ENCODE results near the gene GPAM. TPM values are rescaled to one million over a fixed set of nuclear protein-coding genes. Genes with fewer than 3 reads are reported as not detected.

GPAM gene
- total and polyA plus RNA-seq, 9 of the 15 experiments (the other 6 are each of a cell fraction or from before 2014, with no cell fraction given), result 3.5 to 7.5 (median 5.5) TPM

- POLR2A ChIA-PET, result interaction anchor here (0.5 kb wide), 1 partner anchor 231 kb away, joined by 3 read pairs; the partner anchor contains the start of genes VTI1A and ZDHHC6
- H3K4me2 ChIP-seq (ENCODE audit: insufficient read depth, low read length), result no peak overlapping the region
- no peak overlapping the region for H2AFZ ChIP-seq (ENCODE audit: low read depth, low read length)
- no peak for DNase-seq (ENCODE audit: extremely low read depth in 1 of 4, low spot score in 3 of 4)
- no peaks in the 10 kb centered on the region for H4K20me1 ChIP-seq (replicated peaks; ENCODE audit: control insufficient read depth, insufficient read depth, low read length)
- no peak overlapping the region for H3K4me3 ChIP-seq
- WGBS (ENCODE audit: insufficient coverage, low coverage, missing lambda C conversion rate), result 20% methylated on average over 1 of the region's 2 CpGs
- TF ChIP-seq GTF2A2 (tag; IDR thresholded peaks at IDR 0.05) (no peak), RBM25 (IDR thresholded peaks at IDR 0.05; ENCODE audit: low read depth, low read length, severe bottlenecking) (no peak)
- no peak overlapping the region for H3K9ac ChIP-seq (ENCODE audit: insufficient read depth in 1 of 2, low read depth in 2 of 2, low read length in 2 of 2)
- BruUV-seq (replicated peaks), result no TSS peak
- no peaks in the 10 kb centered on the region for H3K36me3 ChIP-seq (ENCODE audit: control insufficient read depth, insufficient read depth, low read length)
- H3K79me2 ChIP-seq (ENCODE audit: control insufficient read depth, insufficient read depth, low read length), result no peaks in the 10 kb centered on the region
- intact Hi-C loops (cut with micrococcal nuclease), result no loop called here
- H3K9me1 ChIP-seq (ENCODE audit: control insufficient read depth, insufficient read depth, low read length), result no peaks in the 10 kb centered on the region
- H3K9me3 ChIP-seq (replicated peaks; ENCODE audit: control insufficient read depth, insufficient read depth, low read depth, low read length), result no peaks in the 10 kb centered on the region
- ATAC-seq, result no peak
- peaks cover 0 to 23% of the 10 kb centered on the region in 2 experiments; a peak in 3 of 5 replicates for H3K27me3 ChIP-seq (ENCODE audit: control insufficient read depth in 2 of 2, insufficient read depth in 2 of 2, low read length in 2 of 2)
- H3K4me1 ChIP-seq (replicated peaks in 1 of 2; ENCODE audit: control insufficient read depth in 2 of 2, insufficient read depth in 2 of 2, low read length in 2 of 2), result no peaks in the 10 kb centered on the region; a peak in 1 of 5 replicates
- FAIRE-seq, result no peak
- CTCF ChIA-PET (ENCODE audit: low intra/inter-chr PET ratio), result no interaction called here
- in situ Hi-C loops (cut with MboI), result no loop called here
- no peak overlapping the region for H3K27ac ChIP-seq (ENCODE audit: extremely low read depth, low read depth, low read length)
Observed at GRCh38 chr10:112216151-112216550, 32.6 kb upstream of the GPAM start.

- Histone ChIP-seq H3K79me2 (ENCODE audit: control insufficient read depth, insufficient read depth, low read length) (no peaks in the 10 kb centered on the region), H3K9me1 (ENCODE audit: control insufficient read depth, insufficient read depth, low read length) (no peaks in the 10 kb centered on the region), H3K9ac (ENCODE audit: insufficient read depth in 1 of 2, low read depth in 2 of 2, low read length in 2 of 2) (no peak overlapping the region), H3K36me3 (ENCODE audit: control insufficient read depth, insufficient read depth, low read length) (no peaks in the 10 kb centered on the region), H3K27ac (ENCODE audit: extremely low read depth, low read depth, low read length) (no peak overlapping the region), H3K9me3 (replicated peaks; ENCODE audit: control insufficient read depth, insufficient read depth, low read depth, low read length) (no peaks in the 10 kb centered on the region), H3K27me3 (ENCODE audit: control insufficient read depth in 2 of 2, insufficient read depth in 2 of 2, low read length in 2 of 2) (peaks cover 0 to 30% of the 10 kb centered on the region in 2 experiments; a peak in 4 of 5 replicates), H3K4me2 (ENCODE audit: insufficient read depth, low read length) (no peak overlapping the region), H2AFZ (ENCODE audit: low read depth, low read length) (no peak overlapping the region), H3K4me3 (no peak overlapping the region), H3K4me1 (replicated peaks in 1 of 2; ENCODE audit: control insufficient read depth in 2 of 2, insufficient read depth in 2 of 2, low read length in 2 of 2) (no peaks in the 10 kb centered on the region; a peak in 1 of 5 replicates), H4K20me1 (replicated peaks; ENCODE audit: control insufficient read depth, insufficient read depth, low read length) (no peaks in the 10 kb centered on the region)
- CTCF ChIA-PET (ENCODE audit: low intra/inter-chr PET ratio), result no interaction called here
- no peak for TF ChIP-seq KDM1A (IDR thresholded peaks at IDR 0.05)
- TF ChIP-seq SMC3 (conservative IDR thresholded peaks at IDR 0.05; ENCODE audit: insufficient read depth, low read depth, low read length), result no peak
- TF ChIP-seq ZNF764 (CRISPR knock-in tag; IDR thresholded peaks at IDR 0.05; ENCODE audit: low read depth), result no peak
- no peak for TF ChIP-seq ZC3H8 (IDR thresholded peaks at IDR 0.05)
- no peak for TF ChIP-seq ILK (tag; IDR thresholded peaks at IDR 0.05; ENCODE audit: borderline replicate concordance, low read depth)
- no peak for TF ChIP-seq KAT2B (IDR thresholded peaks at IDR 0.05; ENCODE audit: low read depth, low read length)
- no peak for TF ChIP-seq CBFA2T3 (IDR thresholded peaks at IDR 0.05)
- TF ChIP-seq KDM4B (IDR thresholded peaks at IDR 0.05; ENCODE audit: borderline replicate concordance in 2 of 2, low read depth in 1 of 2), result no peak
- TF ChIP-seq U2AF2 (optimal IDR thresholded peaks at IDR 0.05; ENCODE audit: low read depth, low read length), result no peak
- no peak for TF ChIP-seq GABPA (tag; conservative IDR thresholded peaks at IDR 0.05; ENCODE audit: low read depth)
- TF ChIP-seq E2F3 (CRISPR knock-in tag; IDR thresholded peaks at IDR 0.05), result no peak
- no peak for TF ChIP-seq EGR1 (conservative IDR thresholded peaks at IDR 0.05)
- no peak for TF ChIP-seq ZNF232 (CRISPR knock-in tag; IDR thresholded peaks at IDR 0.05)
- no peak for TF ChIP-seq NFRKB (IDR thresholded peaks at IDR 0.05; ENCODE audit: low read depth)
- no peak for TF ChIP-seq GATA2 (CRISPR knock-in tag; IDR thresholded peaks at IDR 0.05)
- no peak for TF ChIP-seq RBM14 (IDR thresholded peaks at IDR 0.05; ENCODE audit: borderline replicate concordance, insufficient read depth, low read depth, low read length)
- TF ChIP-seq HNRNPK (IDR thresholded peaks at IDR 0.05; ENCODE audit: low read depth, low read length, poor library complexity, severe bottlenecking), result no peak
- peak in 1 of 4 experiments; percentile 9 for DNase-seq (ENCODE audit: extremely low read depth in 1 of 4, low spot score in 3 of 4)
- 5% methylated on average over 7 of the region's 8 CpGs for WGBS (ENCODE audit: insufficient coverage, low coverage, missing lambda C conversion rate)
- peak; percentile 26; the same call in 1 of the 3 replicates for ATAC-seq
- POLR2A ChIA-PET, result interaction anchor here (0.5 to 1.0 kb wide), 3 partner anchors 14 to 232 kb away, joined by 3 to 4 read pairs (median 3); partner anchors contain the start of genes VTI1A and ZDHHC6
- no TSS peak for BruUV-seq (replicated peaks)
- intact Hi-C loops (cut with micrococcal nuclease), result no loop called here
- in situ Hi-C loops (cut with MboI), result no loop called here
- FAIRE-seq, result no peak
Observed at GRCh38 chr10:112215342-112215774, 31.8 kb upstream of the GPAM start.

Data from K562 (cell line).